ENCODE measurements around the gene BTG4.

BTG4 gene

DNA sequence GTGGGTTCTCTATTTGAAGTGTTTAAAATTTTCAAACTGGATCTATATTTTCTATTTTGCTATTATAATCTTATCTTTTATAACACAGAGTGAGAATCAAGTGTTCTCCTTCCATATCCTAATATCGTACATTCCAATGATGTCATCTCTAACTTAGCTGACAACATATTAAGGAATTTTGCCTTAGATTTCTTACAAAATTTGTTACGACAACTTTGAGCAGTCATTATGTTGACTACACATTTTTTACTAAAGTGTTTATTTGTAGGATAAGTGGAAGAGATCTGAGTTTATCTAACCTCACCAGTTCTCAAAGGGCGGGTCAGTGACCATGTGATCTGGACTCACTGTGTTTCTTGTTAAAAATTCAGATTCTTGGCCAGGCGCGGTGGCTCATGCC lies 12.7 kb downstream of the BTG4 start:
- DNase-seq = no peak
- H3K36me3 ChIP-seq (ENCODE audit: control insufficient read depth in 4 of 4, insufficient read depth in 4 of 4, low read length in 3 of 4) = no peaks in the 10 kb centered on the region
- no peak overlapping the region for H3K27ac ChIP-seq (ENCODE audit: insufficient read depth in 1 of 2, low read depth in 1 of 2, low read length in 2 of 2, poor library complexity in 1 of 2, severe bottlenecking in 2 of 2)
- H3K27me3 ChIP-seq (replicated peaks in 2 of 5; ENCODE audit: control insufficient read depth in 4 of 5, insufficient read depth in 5 of 5, low read length in 4 of 5) = no peaks in the 10 kb centered on the region
- H3K9me3 ChIP-seq (ENCODE audit: control extremely low read depth in 1 of 5, control insufficient read depth in 4 of 5, insufficient read depth in 2 of 5, low read depth in 1 of 5, low read length in 4 of 5) = no peaks in the 10 kb centered on the region
- H3K4me1 ChIP-seq (ENCODE audit: control extremely low read depth in 1 of 4, control insufficient read depth in 4 of 4, insufficient read depth in 4 of 4, low read length in 3 of 4) = peaks cover 0 to 8% (median 0%) of the 10 kb centered on the region in 4 experiments
- 88% methylated on average over 3 of the region's 5 CpGs for whole genome bisulfite sequencing (ENCODE audit: insufficient coverage)
- ChIA-PET CTCF (no interaction called here), POLR2A (no interaction called here)
- no peak overlapping the region for H3K4me3 ChIP-seq (ENCODE audit: control insufficient read depth in 1 of 7, extremely low read depth in 1 of 7, insufficient read depth in 4 of 7, low read depth in 2 of 7, low read length in 6 of 7)

DNA sequence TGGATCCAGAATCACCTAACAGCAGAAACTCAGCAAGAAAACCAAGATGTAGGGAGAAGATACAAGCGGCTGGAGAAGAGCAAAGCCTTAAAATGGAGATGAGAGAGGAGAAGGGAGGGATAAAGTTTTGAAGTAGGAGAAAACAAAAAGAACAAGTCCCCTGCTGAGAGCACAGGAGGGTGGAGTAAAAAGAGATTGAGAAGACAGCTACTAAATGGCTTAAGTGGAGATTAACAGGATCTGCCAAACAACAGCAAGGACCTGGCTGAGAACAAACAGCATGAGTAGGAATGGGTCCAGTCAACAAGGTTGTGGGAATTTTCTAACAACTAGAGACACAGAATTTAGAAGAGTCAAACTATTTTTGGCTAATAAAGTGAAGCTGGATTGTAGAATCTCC lies 18.1 kb downstream of the BTG4 start:
- H3K4me3 ChIP-seq (ENCODE audit: control insufficient read depth in 1 of 7, extremely low read depth in 1 of 7, insufficient read depth in 4 of 7, low read depth in 2 of 7, low read length in 6 of 7) = no peak overlapping the region
- no peak overlapping the region for H3K27ac ChIP-seq (ENCODE audit: insufficient read depth in 1 of 2, low read depth in 1 of 2, low read length in 2 of 2, poor library complexity in 1 of 2, severe bottlenecking in 2 of 2)
- DNase-seq = no peak
- no peaks in the 10 kb centered on the region for H3K27me3 ChIP-seq (replicated peaks in 2 of 5; ENCODE audit: control insufficient read depth in 4 of 5, insufficient read depth in 5 of 5, low read length in 4 of 5)
- CTCF ChIA-PET = interaction anchor here (1.3 kb wide), 1 partner anchor 11 kb away, joined by 5 read pairs; no protein-coding TSS in a partner anchor
- peaks cover 0 to 8% (median 0%) of the 10 kb centered on the region in 4 experiments for H3K4me1 ChIP-seq (ENCODE audit: control extremely low read depth in 1 of 4, control insufficient read depth in 4 of 4, insufficient read depth in 4 of 4, low read length in 3 of 4)
- peaks cover 0 to 2% (median 0%) of the 10 kb centered on the region in 5 experiments for H3K9me3 ChIP-seq (ENCODE audit: control extremely low read depth in 1 of 5, control insufficient read depth in 4 of 5, insufficient read depth in 2 of 5, low read depth in 1 of 5, low read length in 4 of 5)
- WGBS (ENCODE audit: insufficient coverage) = 100% methylated on average over 1 of the region's 1 CpG
- no peaks in the 10 kb centered on the region for H3K36me3 ChIP-seq (ENCODE audit: control insufficient read depth in 4 of 4, insufficient read depth in 4 of 4, low read length in 3 of 4)
- POLR2A ChIA-PET = no interaction called here

DNA sequence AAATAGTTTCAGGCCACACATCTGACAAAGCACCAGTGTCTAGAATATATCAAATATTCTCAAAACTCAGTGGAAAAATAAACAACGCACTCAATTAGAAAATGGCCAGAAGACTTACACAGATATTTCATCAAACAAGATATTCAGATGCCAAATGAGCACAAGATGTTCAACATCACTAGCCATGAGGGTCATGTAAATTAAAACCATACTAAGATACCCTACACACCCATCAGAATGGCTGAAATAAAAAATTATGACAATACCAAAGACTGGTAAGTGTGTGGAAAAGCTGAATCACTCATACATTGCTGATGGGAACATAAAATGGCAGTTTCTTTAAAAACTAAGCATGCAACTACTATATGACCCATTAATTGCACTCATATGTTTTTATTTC lies 21.7 kb downstream of the BTG4 start:
- Histone ChIP-seq H3K4me1 (ENCODE audit: control extremely low read depth in 1 of 4, control insufficient read depth in 4 of 4, insufficient read depth in 4 of 4, low read length in 3 of 4) (no peaks in the 10 kb centered on the region), H3K36me3 (ENCODE audit: control insufficient read depth in 4 of 4, insufficient read depth in 4 of 4, low read length in 3 of 4) (no peaks in the 10 kb centered on the region), H3K27me3 (replicated peaks in 2 of 5; ENCODE audit: control insufficient read depth in 4 of 5, insufficient read depth in 5 of 5, low read length in 4 of 5) (no peaks in the 10 kb centered on the region), H3K4me3 (ENCODE audit: control insufficient read depth in 1 of 7, extremely low read depth in 1 of 7, insufficient read depth in 4 of 7, low read depth in 2 of 7, low read length in 6 of 7) (no peak overlapping the region), H3K27ac (ENCODE audit: insufficient read depth in 1 of 2, low read depth in 1 of 2, low read length in 2 of 2, poor library complexity in 1 of 2, severe bottlenecking in 2 of 2) (no peak overlapping the region), H3K9me3 (ENCODE audit: control extremely low read depth in 1 of 5, control insufficient read depth in 4 of 5, insufficient read depth in 2 of 5, low read depth in 1 of 5, low read length in 4 of 5) (peaks cover 0 to 11% (median 0%) of the 10 kb centered on the region in 5 experiments)
- WGBS (ENCODE audit: insufficient coverage) = 100% methylated on average over 1 of the region's 1 CpG
- ChIA-PET CTCF (no interaction called here), POLR2A (no interaction called here)
- no peak for DNase-seq

- H3K36me3 ChIP-seq (ENCODE audit: control insufficient read depth in 4 of 4, insufficient read depth in 4 of 4, low read length in 3 of 4) = no peaks in the 10 kb centered on the region
- H3K27ac ChIP-seq (ENCODE audit: insufficient read depth in 1 of 2, low read depth in 1 of 2, low read length in 2 of 2, poor library complexity in 1 of 2, severe bottlenecking in 2 of 2) = no peak overlapping the region
- H3K4me3 ChIP-seq (ENCODE audit: control insufficient read depth in 1 of 7, extremely low read depth in 1 of 7, insufficient read depth in 4 of 7, low read depth in 2 of 7, low read length in 6 of 7) = no peak overlapping the region
- H3K9me3 ChIP-seq (ENCODE audit: control extremely low read depth in 1 of 5, control insufficient read depth in 4 of 5, insufficient read depth in 2 of 5, low read depth in 1 of 5, low read length in 4 of 5) = peaks cover 0 to 32% (median 6%) of the 10 kb centered on the region in 5 experiments
- no peaks in the 10 kb centered on the region for H3K27me3 ChIP-seq (replicated peaks in 2 of 5; ENCODE audit: control insufficient read depth in 4 of 5, insufficient read depth in 5 of 5, low read length in 4 of 5)
- H3K4me1 ChIP-seq (ENCODE audit: control extremely low read depth in 1 of 4, control insufficient read depth in 4 of 4, insufficient read depth in 4 of 4, low read length in 3 of 4) = no peaks in the 10 kb centered on the region
- POLR2A ChIA-PET = no interaction called here
- no peak for DNase-seq
- CTCF ChIA-PET = interaction anchor here (1.5 kb wide), 1 partner anchor 11 kb away, joined by 5 read pairs; no protein-coding TSS in a partner anchor
Measured at GRCh38 chr11:111483431-111483830, 28.8 kb downstream of the BTG4 start.

DNA sequence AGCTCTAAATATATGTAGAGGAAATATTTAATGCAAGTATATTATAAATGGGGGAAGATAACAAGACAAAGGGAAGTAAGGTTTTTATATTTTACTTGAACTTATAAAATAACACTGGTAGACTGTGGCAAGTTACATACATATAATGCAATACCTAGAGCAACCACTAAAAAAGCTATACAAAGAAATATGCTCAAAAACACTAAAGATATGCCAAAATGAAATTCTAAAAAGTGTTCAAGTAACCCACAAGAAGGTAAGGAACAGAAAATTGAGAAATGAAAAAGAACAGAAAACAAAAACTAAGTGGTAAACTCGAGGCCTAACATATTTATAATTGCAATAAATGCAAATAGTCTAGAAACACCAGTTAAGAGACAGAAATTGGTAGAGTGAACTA lies 32.5 kb downstream of the BTG4 start:
- Histone ChIP-seq H3K27ac (ENCODE audit: insufficient read depth in 1 of 2, low read depth in 1 of 2, low read length in 2 of 2, poor library complexity in 1 of 2, severe bottlenecking in 2 of 2) (no peak overlapping the region), H3K4me3 (ENCODE audit: control insufficient read depth in 1 of 7, extremely low read depth in 1 of 7, insufficient read depth in 4 of 7, low read depth in 2 of 7, low read length in 6 of 7) (no peak overlapping the region), H3K36me3 (ENCODE audit: control insufficient read depth in 4 of 4, insufficient read depth in 4 of 4, low read length in 3 of 4) (no peaks in the 10 kb centered on the region), H3K4me1 (ENCODE audit: control extremely low read depth in 1 of 4, control insufficient read depth in 4 of 4, insufficient read depth in 4 of 4, low read length in 3 of 4) (no peaks in the 10 kb centered on the region), H3K27me3 (replicated peaks in 2 of 5; ENCODE audit: control insufficient read depth in 4 of 5, insufficient read depth in 5 of 5, low read length in 4 of 5) (no peaks in the 10 kb centered on the region), H3K9me3 (ENCODE audit: control extremely low read depth in 1 of 5, control insufficient read depth in 4 of 5, insufficient read depth in 2 of 5, low read depth in 1 of 5, low read length in 4 of 5) (peaks cover 4 to 25% (median 7%) of the 10 kb centered on the region in 5 experiments)
- no peak for DNase-seq
- WGBS (ENCODE audit: insufficient coverage) = no CpG with 5 or more reads among the region's 1 CpG
- ChIA-PET POLR2A (no interaction called here), CTCF (interaction anchor here (1.0 to 1.7 kb wide), 3 partner anchors 14 to 25 kb away, joined by 3 to 5 read pairs (median 3); no protein-coding TSS in a partner anchor)

DNA sequence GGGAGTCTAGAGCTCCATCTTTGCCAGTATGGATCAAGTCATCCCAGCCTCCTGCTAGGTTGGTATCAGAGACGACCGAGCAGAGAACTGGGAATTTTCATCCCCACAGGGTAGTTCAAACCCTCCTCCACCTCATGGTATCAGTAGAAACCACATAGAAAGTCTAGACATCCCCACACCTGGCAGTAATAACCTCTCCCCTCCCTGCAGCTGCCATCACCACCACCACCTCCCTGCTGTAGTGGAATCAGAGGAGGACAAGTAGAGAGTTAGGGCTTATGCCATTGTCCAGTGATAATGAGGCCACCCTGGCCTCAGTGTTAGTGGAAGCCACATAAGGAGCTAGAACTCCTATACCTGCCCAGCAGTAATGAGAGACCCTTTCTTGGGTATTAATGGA lies 34.3 kb downstream of the BTG4 start:
- CTCF ChIA-PET = interaction anchor here (1.7 kb wide), 1 partner anchor 23 kb away, joined by 5 read pairs; no protein-coding TSS in a partner anchor
- WGBS (ENCODE audit: insufficient coverage) = no CpG with 5 or more reads among the region's 2 CpGs
- no peak overlapping the region for H3K27ac ChIP-seq (ENCODE audit: insufficient read depth in 1 of 2, low read depth in 1 of 2, low read length in 2 of 2, poor library complexity in 1 of 2, severe bottlenecking in 2 of 2)
- no peak overlapping the region for H3K4me3 ChIP-seq (ENCODE audit: control insufficient read depth in 1 of 7, extremely low read depth in 1 of 7, insufficient read depth in 4 of 7, low read depth in 2 of 7, low read length in 6 of 7)
- DNase-seq = no peak
- no peaks in the 10 kb centered on the region for H3K36me3 ChIP-seq (ENCODE audit: control insufficient read depth in 4 of 4, insufficient read depth in 4 of 4, low read length in 3 of 4)
- POLR2A ChIA-PET = no interaction called here
- peaks cover 2 to 18% (median 6%) of the 10 kb centered on the region in 5 experiments for H3K9me3 ChIP-seq (ENCODE audit: control extremely low read depth in 1 of 5, control insufficient read depth in 4 of 5, insufficient read depth in 2 of 5, low read depth in 1 of 5, low read length in 4 of 5)
- no peaks in the 10 kb centered on the region for H3K27me3 ChIP-seq (replicated peaks in 2 of 5; ENCODE audit: control insufficient read depth in 4 of 5, insufficient read depth in 5 of 5, low read length in 4 of 5)
- H3K4me1 ChIP-seq (ENCODE audit: control extremely low read depth in 1 of 4, control insufficient read depth in 4 of 4, insufficient read depth in 4 of 4, low read length in 3 of 4) = no peaks in the 10 kb centered on the region

GRCh38 chr11:111476956-111477355 lies 35.2 kb downstream of the BTG4 start:
- ChIA-PET CTCF (interaction anchor here (1.0 kb wide), 2 partner anchors 13 to 30 kb away, joined by 3 to 5 read pairs; no protein-coding TSS in a partner anchor), POLR2A (interaction anchor here (0.6 kb wide), 1 partner anchor 23 kb away, joined by 5 read pairs; no protein-coding TSS in a partner anchor)
- Histone ChIP-seq H3K4me1 (ENCODE audit: control extremely low read depth in 1 of 4, control insufficient read depth in 4 of 4, insufficient read depth in 4 of 4, low read length in 3 of 4) (no peaks in the 10 kb centered on the region), H3K36me3 (ENCODE audit: control insufficient read depth in 4 of 4, insufficient read depth in 4 of 4, low read length in 3 of 4) (no peaks in the 10 kb centered on the region), H3K9me3 (ENCODE audit: control extremely low read depth in 1 of 5, control insufficient read depth in 4 of 5, insufficient read depth in 2 of 5, low read depth in 1 of 5, low read length in 4 of 5) (peaks cover 0 to 16% (median 5%) of the 10 kb centered on the region in 5 experiments), H3K4me3 (ENCODE audit: control insufficient read depth in 1 of 7, extremely low read depth in 1 of 7, insufficient read depth in 4 of 7, low read depth in 2 of 7, low read length in 6 of 7) (no peak overlapping the region), H3K27me3 (replicated peaks in 2 of 5; ENCODE audit: control insufficient read depth in 4 of 5, insufficient read depth in 5 of 5, low read length in 4 of 5) (no peaks in the 10 kb centered on the region), H3K27ac (ENCODE audit: insufficient read depth in 1 of 2, low read depth in 1 of 2, low read length in 2 of 2, poor library complexity in 1 of 2, severe bottlenecking in 2 of 2) (no peak overlapping the region)
- no peak for DNase-seq
- 100% methylated on average over 3 of the region's 3 CpGs for WGBS (ENCODE audit: insufficient coverage)
